H7 (cell line): ENCODE measurements around the gene PI16. TPM values are rescaled to one million over a fixed set of nuclear protein-coding genes. Genes with fewer than 3 reads are reported as not detected.
"Not testable (repeated sequence)": the region's sequence is repeated elsewhere in the genome, so short reads cannot be mapped to it uniquely, and the experiment has no call there.

ENCODE experiments used
- DNase-seq: peaks from one replicate; pipeline ENCODE4 v3.0.0; 2012
- H3K27me3 ChIP-seq: 2 replicates; pipeline ENCODE4 v1.6.0; 2011; ENCODE audit warnings: mild to moderate bottlenecking, low read length; ENCODE audit not compliant: control insufficient read depth, insufficient read depth
- H3K36me3 ChIP-seq: replicated peaks from 2 replicates; pipeline ENCODE4 v1.5.1; 2011; ENCODE audit warnings: low read length; ENCODE audit not compliant: control insufficient read depth, insufficient read depth
- H3K4me3 ChIP-seq: 2 replicates; pipeline ENCODE4 v1.5.1; 2011; ENCODE audit warnings: low read depth, mild to moderate bottlenecking, control low read depth, low read length, moderate library complexity; ENCODE audit not compliant: insufficient read depth
- total RNA-seq: library from RNA; depleted of rRNA; stranded (reverse); fragments of >200 nt; shearing (Covaris generic); gene quantifications from 2 replicates; pipeline ENCODE4 v1.2.3, GENCODE V29; 2014

PI16 gene
- total RNA-seq, 1 experiment from 2014 or later: not detected

GRCh38 chr6:36939005-36939404 is 15.5 kb upstream of the PI16 start:
- not testable (repeated sequence) for H3K4me3 ChIP-seq, DNase-seq, H3K36me3 ChIP-seq, H3K27me3 ChIP-seq

GRCh38 chr6:36940027-36940426 is 14.5 kb upstream of the PI16 start:
- H3K4me3 ChIP-seq: no peak overlapping the region
- H3K27me3 ChIP-seq: no peaks in the 10 kb centered on the region
- DNase-seq: no peak
- H3K36me3 ChIP-seq: no peaks in the 10 kb centered on the region

- H3K4me3 ChIP-seq, H3K27me3 ChIP-seq, DNase-seq, H3K36me3 ChIP-seq: not testable (repeated sequence)
Observed at GRCh38 chr6:36941561-36941960, 13.0 kb upstream of the PI16 start.

- H3K4me3 ChIP-seq, H3K27me3 ChIP-seq, H3K36me3 ChIP-seq, DNase-seq: not testable (repeated sequence)
Observed at GRCh38 chr6:36942329-36942728, 12.2 kb upstream of the PI16 start.

- no peaks in the 10 kb centered on the region for H3K27me3 ChIP-seq
- H3K36me3 ChIP-seq: no peaks in the 10 kb centered on the region
- H3K4me3 ChIP-seq: no peak overlapping the region
- no peak for DNase-seq
Observed at GRCh38 chr6:36944650-36945049, 9.9 kb upstream of the PI16 start.

GRCh38 chr6:36945301-36945700 is 9.2 kb upstream of the PI16 start:
- no peaks in the 10 kb centered on the region for H3K36me3 ChIP-seq
- no peak overlapping the region for H3K4me3 ChIP-seq
- H3K27me3 ChIP-seq: no peaks in the 10 kb centered on the region
- DNase-seq: no peak

GRCh38 chr6:36946526-36946925 is 8.0 kb upstream of the PI16 start:
- Histone ChIP-seq H3K4me3 (no peak overlapping the region), H3K36me3 (no peaks in the 10 kb centered on the region), H3K27me3 (no peaks in the 10 kb centered on the region)
- no peak for DNase-seq

- Histone ChIP-seq H3K36me3 (no peaks in the 10 kb centered on the region), H3K27me3 (no peaks in the 10 kb centered on the region), H3K4me3 (no peak overlapping the region)
- no peak for DNase-seq
Observed at GRCh38 chr6:36947570-36948351, 6.8 kb upstream of the PI16 start.

GRCh38 chr6:36949076-36949475 is 5.5 kb upstream of the PI16 start:
- DNase-seq, H3K27me3 ChIP-seq, H3K36me3 ChIP-seq, H3K4me3 ChIP-seq: not testable (repeated sequence)

GRCh38 chr6:36949636-36950035 is 4.9 kb upstream of the PI16 start:
- H3K36me3 ChIP-seq: no peaks in the 10 kb centered on the region
- no peaks in the 10 kb centered on the region for H3K27me3 ChIP-seq
- DNase-seq: no peak
- no peak overlapping the region for H3K4me3 ChIP-seq

- Histone ChIP-seq H3K36me3 (no peaks in the 10 kb centered on the region), H3K4me3 (no peak overlapping the region), H3K27me3 (no peaks in the 10 kb centered on the region)
- DNase-seq: no peak
Observed at GRCh38 chr6:36953931-36954261, 642 bp upstream of the PI16 start.

GRCh38 chr6:36955136-36955535 is 598 bp downstream of the PI16 start:
- H3K4me3 ChIP-seq: no peak overlapping the region
- no peaks in the 10 kb centered on the region for H3K36me3 ChIP-seq
- no peaks in the 10 kb centered on the region for H3K27me3 ChIP-seq
- DNase-seq: no peak

- no peak for DNase-seq
- Histone ChIP-seq H3K4me3 (no peak overlapping the region), H3K36me3 (no peaks in the 10 kb centered on the region), H3K27me3 (no peaks in the 10 kb centered on the region)
Observed at GRCh38 chr6:36955671-36956445, 1.3 kb downstream of the PI16 start.

- H3K27me3 ChIP-seq: no peaks in the 10 kb centered on the region
- H3K36me3 ChIP-seq: no peaks in the 10 kb centered on the region
- no peak overlapping the region for H3K4me3 ChIP-seq
- DNase-seq: no peak
Observed at GRCh38 chr6:36956446-36956820, 1.9 kb downstream of the PI16 start.

- Histone ChIP-seq H3K4me3 (no peak overlapping the region), H3K36me3 (no peaks in the 10 kb centered on the region), H3K27me3 (no peaks in the 10 kb centered on the region)
- no peak for DNase-seq
Observed at GRCh38 chr6:36957773-36958271, 3.3 kb downstream of the PI16 start.
